Thoracic aorta (tissue), 2 donors: ENCODE measurements around the gene NUDT3. TPM values are rescaled to one million over a fixed set of nuclear protein-coding genes. Genes with fewer than 3 reads are reported as not detected.

Experiments used
- ATAC-seq: fragments of 150-250 bp; one replicate; pipeline ENCODE4 v1.8.0; 2017; ENCODE audit warnings: low read depth; ENCODE audit not compliant: insufficient number of reproducible peaks, low FRiP score
- DNase-seq: peaks from one replicate; pipeline ENCODE4 v3.0.0-alpha.2; 2020; ENCODE audit warnings: low spot score
- H3K27ac ChIP-seq, 2 donors: fragments of 200-600 bp; sonication (generic); 1 replicate in 1 of 2; 2 replicates in 1 of 2; pipeline ENCODE4 v1.5.1; 2016; ENCODE audit warnings: mild to moderate bottlenecking in 2 of 2, moderate library complexity in 2 of 2
- H3K27me3 ChIP-seq: fragments of 200-600 bp; sonication (generic); replicated peaks from 2 replicates; pipeline ENCODE4 v1.6.0; 2016; ENCODE audit warnings: mild to moderate bottlenecking; ENCODE audit not compliant: insufficient read depth
- H3K36me3 ChIP-seq: fragments of 200-600 bp; sonication (generic); one replicate; pipeline ENCODE4 v1.5.1; 2016
- H3K4me1 ChIP-seq, 2 donors: fragments of 200-600 bp; sonication (generic); 1 replicate in 1 of 2; 2 replicates in 1 of 2; pipeline versions ENCODE4 v1.5.1 to v1.6.0; 2016; ENCODE audit warnings: low read depth in 2 of 2, mild to moderate bottlenecking in 1 of 2; ENCODE audit not compliant: control insufficient read depth in 1 of 2
- H3K4me3 ChIP-seq: fragments of 200-600 bp; sonication (generic); 2 replicates; pipeline ENCODE4 v1.5.1; 2016; ENCODE audit warnings: mild to moderate bottlenecking
- H3K9me3 ChIP-seq: fragments of 200-600 bp; sonication (generic); 2 replicates; pipeline ENCODE4 v1.5.1; 2016
- total RNA-seq, 2 donors: library from RNA; depleted of rRNA; stranded (reverse); fragments of >200 nt; gene quantifications; one replicate each; pipeline versions ENCODE4 v1.1.0 to v1.2.3, GENCODE V29; 2016
- TF ChIP-seq, protein P1 (sequence below): fragments of 200-600 bp; sonication (generic); IDR thresholded peaks from one replicate; pipeline ENCODE4 v1.5.1; 2019; ENCODE audit warnings: antibody characterized with exemption

NUDT3 gene
- total RNA-seq, 2 donors from 2014 or later = 34.8 to 46.8 TPM

DNA sequence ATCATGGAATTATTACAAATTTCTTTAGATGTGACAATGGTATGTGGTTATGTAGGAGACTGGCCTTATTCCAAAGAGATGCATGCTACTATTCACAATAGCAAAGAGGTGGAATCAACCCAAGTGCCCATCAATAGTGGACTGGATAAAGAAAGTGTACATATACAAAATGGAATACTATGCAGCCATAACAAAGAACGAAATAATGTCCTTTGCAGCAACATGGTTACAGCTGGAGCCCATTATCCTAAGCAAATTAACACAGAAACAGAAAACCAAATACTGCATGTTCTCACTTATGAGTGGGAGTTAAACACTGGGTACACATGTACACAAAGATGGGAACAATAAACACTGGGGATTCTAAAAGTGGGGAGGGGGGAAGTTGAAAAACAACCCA, 69.7 kb downstream of the NUDT3 start:
- peaks cover 11 to 29% of the 10 kb centered on the region in 2 donors for H3K4me1 ChIP-seq
- TF ChIP-seq, protein P1, sequence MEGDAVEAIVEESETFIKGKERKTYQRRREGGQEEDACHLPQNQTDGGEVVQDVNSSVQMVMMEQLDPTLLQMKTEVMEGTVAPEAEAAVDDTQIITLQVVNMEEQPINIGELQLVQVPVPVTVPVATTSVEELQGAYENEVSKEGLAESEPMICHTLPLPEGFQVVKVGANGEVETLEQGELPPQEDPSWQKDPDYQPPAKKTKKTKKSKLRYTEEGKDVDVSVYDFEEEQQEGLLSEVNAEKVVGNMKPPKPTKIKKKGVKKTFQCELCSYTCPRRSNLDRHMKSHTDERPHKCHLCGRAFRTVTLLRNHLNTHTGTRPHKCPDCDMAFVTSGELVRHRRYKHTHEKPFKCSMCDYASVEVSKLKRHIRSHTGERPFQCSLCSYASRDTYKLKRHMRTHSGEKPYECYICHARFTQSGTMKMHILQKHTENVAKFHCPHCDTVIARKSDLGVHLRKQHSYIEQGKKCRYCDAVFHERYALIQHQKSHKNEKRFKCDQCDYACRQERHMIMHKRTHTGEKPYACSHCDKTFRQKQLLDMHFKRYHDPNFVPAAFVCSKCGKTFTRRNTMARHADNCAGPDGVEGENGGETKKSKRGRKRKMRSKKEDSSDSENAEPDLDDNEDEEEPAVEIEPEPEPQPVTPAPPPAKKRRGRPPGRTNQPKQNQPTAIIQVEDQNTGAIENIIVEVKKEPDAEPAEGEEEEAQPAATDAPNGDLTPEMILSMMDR = no peak
- H3K4me3 ChIP-seq = no peak overlapping the region

DNA sequence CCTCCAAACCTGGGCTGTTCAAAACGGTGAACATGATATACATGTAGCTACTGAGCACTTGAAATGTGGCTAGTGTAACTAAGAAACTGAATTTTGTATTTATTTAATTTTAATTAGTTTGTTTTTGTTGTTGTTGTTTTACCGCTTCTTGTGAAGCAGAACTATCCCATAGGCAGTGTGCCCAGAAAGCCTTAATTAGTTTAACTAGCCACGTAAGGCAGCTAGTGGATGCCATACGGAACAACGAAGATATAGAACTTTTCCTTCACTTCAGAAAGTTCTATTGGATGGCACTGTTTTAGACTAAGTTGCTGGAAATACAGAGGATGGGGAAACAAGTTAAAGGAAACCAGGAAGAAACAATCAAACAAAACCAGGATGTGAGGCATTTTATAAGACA, 70.6 kb downstream of the NUDT3 start:
- H3K9me3 ChIP-seq = no peaks in the 10 kb centered on the region
- DNase-seq = no peak
- peaks cover 20 to 38% of the 10 kb centered on the region in 2 donors for H3K4me1 ChIP-seq
- H3K4me3 ChIP-seq = no peak overlapping the region
- no peak for ATAC-seq
- TF ChIP-seq, protein P1 = no peak
- H3K36me3 ChIP-seq = no peaks in the 10 kb centered on the region
- H3K27ac ChIP-seq = no peak overlapping the region
- no peaks in the 10 kb centered on the region for H3K27me3 ChIP-seq

More for the DNA sequence above, 69.7 kb downstream of the NUDT3 start:
- Histone ChIP-seq H3K9me3 (no peaks in the 10 kb centered on the region), H3K27me3 (no peaks in the 10 kb centered on the region), H3K36me3 (no peaks in the 10 kb centered on the region), H3K27ac (no peak overlapping the region)
- DNase-seq (no peak), ATAC-seq (no peak)

DNA sequence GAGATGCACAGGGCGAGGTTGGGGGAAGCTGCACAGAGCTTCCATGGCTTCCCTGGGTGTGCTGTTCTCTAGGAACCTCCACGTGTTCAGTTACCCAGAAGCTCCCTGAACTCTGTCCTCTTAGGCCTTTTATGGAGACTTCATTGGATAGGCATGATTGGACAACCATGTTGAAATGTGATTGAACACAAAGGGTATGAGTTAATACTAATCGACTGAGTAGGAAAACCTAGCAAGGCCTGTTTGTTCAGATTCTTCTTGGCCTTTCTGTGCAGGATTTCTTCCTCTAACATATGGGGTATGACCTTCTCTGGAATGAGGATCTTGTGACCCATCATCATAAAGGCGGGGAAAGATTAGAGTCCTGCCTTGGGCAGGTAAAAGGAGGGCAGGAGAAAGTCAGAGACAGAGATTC, 73.0 kb downstream of the NUDT3 start:
- Histone ChIP-seq H3K4me3 (no peak overlapping the region), H3K4me1 (peaks cover 24 to 38% of the 10 kb centered on the region in 2 donors), H3K9me3 (no peaks in the 10 kb centered on the region), H3K36me3 (no peaks in the 10 kb centered on the region), H3K27me3 (no peaks in the 10 kb centered on the region), H3K27ac (peak overlapping the region; percentile 6 to 52)
- ATAC-seq (no peak), DNase-seq (no peak)
- TF ChIP-seq, protein P1 = no peak

GRCh38 chr6:34318499-34319470, 73.7 kb downstream of the NUDT3 start:
- no peak for DNase-seq
- no peak overlapping the region for H3K4me3 ChIP-seq
- H3K36me3 ChIP-seq = no peaks in the 10 kb centered on the region
- no peaks in the 10 kb centered on the region for H3K27me3 ChIP-seq
- H3K9me3 ChIP-seq = no peaks in the 10 kb centered on the region
- TF ChIP-seq, protein P1 = no peak
- H3K27ac ChIP-seq = peak overlapping the region; percentile 6 to 52
- no peak for ATAC-seq
- H3K4me1 ChIP-seq = peaks cover 24 to 38% of the 10 kb centered on the region in 2 donors

DNA sequence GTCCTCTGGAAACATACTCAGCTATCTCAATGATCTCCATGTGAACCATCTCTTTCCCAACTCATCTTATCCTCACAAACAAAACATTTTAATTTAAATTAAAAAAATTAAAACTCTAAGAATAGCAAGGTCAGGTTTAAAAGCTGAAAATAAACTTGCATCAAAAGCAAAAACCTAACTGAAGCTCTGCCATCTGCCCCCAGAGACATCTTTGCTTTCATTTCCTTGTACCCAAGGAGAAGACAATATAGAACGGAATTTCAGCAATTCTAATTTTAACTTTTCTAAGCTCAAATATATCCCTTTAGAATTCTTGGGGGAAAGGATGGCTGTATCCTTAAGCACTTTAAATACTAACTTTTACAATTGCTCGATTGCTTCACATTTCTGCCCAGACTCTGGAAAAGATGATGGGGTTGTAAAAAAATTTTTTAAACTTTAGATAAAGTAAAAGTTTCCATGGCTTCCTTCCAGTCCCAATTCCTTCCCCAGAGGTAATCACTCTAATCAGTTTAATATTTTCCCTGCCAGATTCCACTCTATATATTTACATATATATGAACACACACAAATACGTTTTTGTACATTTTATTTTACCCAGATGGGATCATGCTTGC, 74.5 kb downstream of the NUDT3 start:
- ATAC-seq = no peak

More for the DNA sequence above, 74.5 kb downstream of the NUDT3 start:
- no peak for DNase-seq
- TF ChIP-seq, protein P1 = no peak
- Histone ChIP-seq H3K36me3 (no peaks in the 10 kb centered on the region), H3K27ac (peak overlapping the region; percentile 36 to 52), H3K4me1 (peaks cover 24 to 38% of the 10 kb centered on the region in 2 donors), H3K4me3 (peak overlapping the region; percentile 27), H3K9me3 (no peaks in the 10 kb centered on the region), H3K27me3 (no peaks in the 10 kb centered on the region)
